IMR-90 (cell line): Measurements from ENCODE around the gene KCNN4. TPM values are rescaled to one million over a fixed set of nuclear protein-coding genes. Genes with fewer than 3 reads are reported as not detected.

ENCODE experiments used
- ATAC-seq: fragments of 200-7000 bp; cut with Tn5 transposase; 2 replicates; pipeline ENCODE4 v1.9.1; 2020; ENCODE audit warnings: low read depth, mild to moderate bottlenecking, moderate library complexity
- BruUV-seq: library from RNA; stranded (reverse); fragments of 400-500 nt; replicated peaks from 2 replicates; lab custom pipeline; 2021; lab: Mats Ljungman, UMichigan
- CTCF ChIA-PET: fragments of 300-600 bp; formaldehyde crosslinking; extraction: SDS; loops from one replicate; lab custom pipeline; 2021; ENCODE audit warnings: antibody characterized with exemption; lab: Yijun Ruan, JAX
- POLR2A ChIA-PET: fragments of 300-600 bp; sonication (Branson Sonifier 250); formaldehyde crosslinking; loops from one replicate; lab custom pipeline; 2022; ENCODE audit warnings: antibody characterized with exemption; ENCODE audit not compliant: unreplicated experiment; lab: Charles Lee
- DNase-seq: peaks from one replicate; pipeline ENCODE4 v3.0.0; 2013
- H2AFZ ChIP-seq: replicated peaks from 2 replicates; pipeline ENCODE3; 2013; ENCODE audit warnings: low read length, mild to moderate bottlenecking; ENCODE audit not compliant: poor library complexity
- H2AK5ac ChIP-seq: 2 replicates; pipeline ENCODE4 v1.6.1; 2013; ENCODE audit warnings: low read depth, low read length, inconsistent platforms
- H2AK9ac ChIP-seq: replicated peaks from 2 replicates; pipeline ENCODE3; 2013; ENCODE audit warnings: mild to moderate bottlenecking, low read depth, low read length, moderate library complexity; ENCODE audit not compliant: poor library complexity
- H2BK120ac ChIP-seq: 2 replicates; pipeline ENCODE4 v1.6.1; 2013; ENCODE audit warnings: low read depth, low read length, inconsistent platforms
- H2BK15ac ChIP-seq: 3 replicates; pipeline ENCODE4 v1.6.1; 2013; ENCODE audit warnings: low read depth, low read length, inconsistent platforms
- H2BK20ac ChIP-seq: 2 replicates; pipeline ENCODE4 v1.6.1; 2013; ENCODE audit warnings: low read depth, mild to moderate bottlenecking, inconsistent platforms, low read length, moderate library complexity
- H2BK5ac ChIP-seq: 2 replicates; pipeline ENCODE4 v1.6.1; 2013; ENCODE audit warnings: mild to moderate bottlenecking, low read depth, low read length, inconsistent platforms; ENCODE audit not compliant: poor library complexity, severe bottlenecking
- H3K14ac ChIP-seq: replicated peaks from 2 replicates; pipeline ENCODE4 v1.6.1; 2013; ENCODE audit warnings: low read depth, low read length, inconsistent platforms
- H3K18ac ChIP-seq: 2 replicates; pipeline ENCODE4 v1.6.1; 2013; ENCODE audit warnings: low read depth, low read length, control low read depth
- H3K23ac ChIP-seq: 2 replicates; pipeline ENCODE4 v1.6.1; 2013; ENCODE audit warnings: low read depth, low read length, inconsistent platforms
- H3K27ac ChIP-seq: 2 replicates; pipeline ENCODE4 v1.5.1; 2013; ENCODE audit warnings: mild to moderate bottlenecking, control low read depth, low read length; ENCODE audit not compliant: insufficient read depth
- H3K27me3 ChIP-seq: 2 replicates; pipeline ENCODE4 v1.6.1; 2013; ENCODE audit warnings: low read length; ENCODE audit not compliant: control insufficient read depth, insufficient read depth
- H3K36me3 ChIP-seq: 2 replicates; pipeline ENCODE4 v1.6.1; 2013; ENCODE audit warnings: low read length, mixed read lengths; ENCODE audit not compliant: control insufficient read depth, insufficient read depth
- H3K4ac ChIP-seq: 2 replicates; pipeline ENCODE4 v1.6.1; 2013; ENCODE audit warnings: low read depth, low read length, inconsistent platforms
- H3K4me1 ChIP-seq: 2 replicates; pipeline ENCODE4 v1.6.1; 2013; ENCODE audit warnings: low read length, mixed read lengths; ENCODE audit not compliant: control insufficient read depth, insufficient read depth
- H3K4me2 ChIP-seq: 2 replicates; pipeline ENCODE4 v1.6.1; 2013; ENCODE audit warnings: low read depth, mild to moderate bottlenecking, control low read depth, low read length, moderate library complexity
- H3K4me3 ChIP-seq: 2 replicates; pipeline ENCODE4 v1.5.1; 2013; ENCODE audit warnings: low read depth, mild to moderate bottlenecking, control low read depth, low read length, moderate library complexity; ENCODE audit not compliant: insufficient read depth
- H3K56ac ChIP-seq: 2 replicates; pipeline ENCODE4 v1.6.1; 2013; ENCODE audit warnings: low read length, inconsistent platforms; ENCODE audit not compliant: insufficient read depth; ENCODE audit errors: extremely low read depth
- H3K79me1 ChIP-seq, 2 experiments: 2 replicates each; pipeline ENCODE4 v1.6.1; 2013; ENCODE audit warnings: low read length in 2 of 2, inconsistent platforms in 1 of 2, low read depth in 1 of 2
- H3K9ac ChIP-seq: 2 replicates; pipeline ENCODE4 v1.6.1; 2013; ENCODE audit warnings: low read depth, low read length, control low read depth
- H3K9me1 ChIP-seq: 2 replicates; pipeline ENCODE4 v1.6.1; 2013; ENCODE audit warnings: low read length, inconsistent platforms; ENCODE audit not compliant: insufficient read depth
- H3K9me3 ChIP-seq: 2 replicates; pipeline ENCODE4 v1.6.1; 2013; ENCODE audit warnings: low read length; ENCODE audit not compliant: control insufficient read depth, insufficient read depth
- H4K20me1 ChIP-seq: 2 replicates; pipeline ENCODE4 v1.6.1; 2013; ENCODE audit warnings: low read length, inconsistent platforms; ENCODE audit not compliant: insufficient read depth
- H4K5ac ChIP-seq: 2 replicates; pipeline ENCODE4 v1.6.1; 2013; ENCODE audit warnings: mild to moderate bottlenecking, low read depth, low read length, control low read depth
- H4K8ac ChIP-seq, 2 experiments: 2 replicates each; pipeline ENCODE4 v1.6.1; 2013; ENCODE audit warnings: low read depth in 2 of 2, low read length in 2 of 2, control low read depth in 1 of 2, inconsistent platforms in 1 of 2
- H4K91ac ChIP-seq: 2 replicates; pipeline ENCODE4 v1.6.1; 2013; ENCODE audit warnings: low read depth, low read length, inconsistent platforms; ENCODE audit not compliant: insufficient read depth
- CTCF ChIP-seq: conservative IDR thresholded peaks from 2 replicates; pipeline ENCODE4 v1.5.1; 2012; ENCODE audit warnings: mild to moderate bottlenecking, low read depth, low read length, improper control_type of control experiment
- NFE2L2 ChIP-seq: fragments of 150-350 bp; IDR thresholded peaks from 2 replicates; pipeline ENCODE4 v1.6.1; 2016; ENCODE audit warnings: low read depth, mild to moderate bottlenecking, low read length
- RCOR1 ChIP-seq: IDR thresholded peaks from 2 replicates; pipeline ENCODE4 v1.6.1; 2012; ENCODE audit warnings: mild to moderate bottlenecking, low read length, improper control_type of control experiment; ENCODE audit not compliant: insufficient replicate concordance
- SMC3 ChIP-seq: fragments of 150-350 bp; IDR thresholded peaks from 2 replicates; pipeline ENCODE4 v1.6.1; 2016; ENCODE audit warnings: low read depth, mild to moderate bottlenecking, antibody characterized with exemption, low read length, moderate library complexity
- USF2 ChIP-seq: fragments of 150-350 bp; IDR thresholded peaks from 2 replicates; pipeline ENCODE4 v1.6.1; 2017; ENCODE audit warnings: mild to moderate bottlenecking, antibody characterized with exemption, low read length, low read depth
- WGBS, 2 experiments: methylation state at CpG; one replicate each; pipeline versions ENCODE4 v1.1.5 to v1.1.7; 2013; ENCODE audit warnings: missing lambda C conversion rate in 2 of 2; ENCODE audit not compliant: insufficient read length in 1 of 2; ENCODE audit errors: extremely low coverage in 2 of 2; 5-methylcytosine and 5-hydroxymethylcytosine counted together
- dilution Hi-C: fragments of 300-500 bp; cut with HindIII; formaldehyde crosslinking; loops from one replicate; pipeline ENCODE4 v1.14.3; 2018; ENCODE audit warnings: low sequenced_read_pairs; ENCODE audit not compliant: unreplicated experiment
- in situ Hi-C: fragments of 300-500 bp; cut with MboI; formaldehyde crosslinking; loops from 3 replicates; pipeline ENCODE4 v1.14.3; 2019; ENCODE audit warnings: low sequenced_read_pairs, inconsistent platforms, mixed read lengths
- intact Hi-C: fragments of 100-400 bp; cut with micrococcal nuclease; formaldehyde crosslinking; loops from 2 replicates; pipeline ENCODE4 v1.10.0; 2022
- polyA plus RNA-seq, 3 experiments: library from polyadenylated mRNA; depleted of rRNA; stranded (reverse); fragments of >200 nt; gene quantifications; 2 replicates each; pipeline ENCODE4 v1.2.3, GENCODE V29; 2012; ENCODE audit warnings: low replicate concordance in 1 of 3
- total RNA-seq: library from RNA; depleted of rRNA; stranded (reverse); fragments of >200 nt; gene quantifications from 2 replicates; pipeline ENCODE4 v1.2.3, GENCODE V29; 2012

The KCNN4 gene
- total and polyA plus RNA-seq, 2 of the 4 experiments (the other 2 are of a cell fraction), result 0.54 to 0.99 TPM

- TF ChIP-seq NFE2L2, result no peak
- no peak for TF ChIP-seq RCOR1
- TF ChIP-seq USF2, result no peak
- TF ChIP-seq CTCF, result no peak
- no peak for TF ChIP-seq SMC3
- Histone ChIP-seq H3K27me3 (no peaks in the 10 kb centered on the region), H4K91ac (no peak overlapping the region), H3K4me1 (no peaks in the 10 kb centered on the region), H3K9ac (no peak overlapping the region), H4K20me1 (no peaks in the 10 kb centered on the region), H4K5ac (no peak overlapping the region), H3K18ac (no peak overlapping the region), H2AK5ac (no peak overlapping the region), H3K9me1 (peaks cover 13% of the 10 kb centered on the region; the same call in 1 of the 2 replicates), H2BK120ac (no peak overlapping the region), H2BK20ac (no peak overlapping the region), H4K8ac (no peak overlapping the region), H3K14ac (no peak overlapping the region), H3K4me3 (no peak overlapping the region), H3K36me3 (peaks cover 17% of the 10 kb centered on the region), H2BK5ac (no peak overlapping the region), H3K4me2 (no peak overlapping the region), H3K27ac (no peak overlapping the region), H3K79me1 (no peaks in the 10 kb centered on the region), H3K56ac (no peak overlapping the region), H3K4ac (no peak overlapping the region), H2BK15ac (no peak overlapping the region), H3K9me3 (no peaks in the 10 kb centered on the region), H2AK9ac (no peak overlapping the region), H2AFZ (no peak overlapping the region), H3K23ac (no peak overlapping the region)
- intact Hi-C loops (no loop called here), in situ Hi-C loops (no loop called here), dilution Hi-C loops (no loop called here)
- BruUV-seq, result no TSS peak
- no peak for ATAC-seq
- no peak for DNase-seq
- WGBS, 2 experiments, result 90% methylated on average over 2 of the region's 8 CpGs; no CpG with 5 or more reads in 1 of the 2 experiments
- ChIA-PET CTCF (interaction anchor here (0.8 to 1.0 kb wide), 2 partner anchors 19 to 35 kb away, joined by 4 to 5 read pairs; no protein-coding TSS in a partner anchor), POLR2A (interaction anchor here (0.6 kb wide), 2 partner anchors 250 to 536 kb away, joined by 3 to 4 read pairs; no protein-coding TSS in a partner anchor)
These were observed 55.9 kb downstream of the KCNN4 start for GRCh38 chr19:43724896-43725295.
